VCaP (cell line): Measurements from ENCODE around the gene CD7.

Experiments
- H3K27ac ChIP-seq: fragments of 450-650 bp; 2 replicates; pipeline ENCODE4 v1.5.1; 2017
- TF ChIP-seq, protein P1 (sequence below): fragments of 450-650 bp; conservative IDR thresholded peaks from 2 replicates; pipeline ENCODE4 v1.5.1; 2017; ENCODE audit warnings: mild to moderate bottlenecking, moderate library complexity

CD7 gene

DNA sequence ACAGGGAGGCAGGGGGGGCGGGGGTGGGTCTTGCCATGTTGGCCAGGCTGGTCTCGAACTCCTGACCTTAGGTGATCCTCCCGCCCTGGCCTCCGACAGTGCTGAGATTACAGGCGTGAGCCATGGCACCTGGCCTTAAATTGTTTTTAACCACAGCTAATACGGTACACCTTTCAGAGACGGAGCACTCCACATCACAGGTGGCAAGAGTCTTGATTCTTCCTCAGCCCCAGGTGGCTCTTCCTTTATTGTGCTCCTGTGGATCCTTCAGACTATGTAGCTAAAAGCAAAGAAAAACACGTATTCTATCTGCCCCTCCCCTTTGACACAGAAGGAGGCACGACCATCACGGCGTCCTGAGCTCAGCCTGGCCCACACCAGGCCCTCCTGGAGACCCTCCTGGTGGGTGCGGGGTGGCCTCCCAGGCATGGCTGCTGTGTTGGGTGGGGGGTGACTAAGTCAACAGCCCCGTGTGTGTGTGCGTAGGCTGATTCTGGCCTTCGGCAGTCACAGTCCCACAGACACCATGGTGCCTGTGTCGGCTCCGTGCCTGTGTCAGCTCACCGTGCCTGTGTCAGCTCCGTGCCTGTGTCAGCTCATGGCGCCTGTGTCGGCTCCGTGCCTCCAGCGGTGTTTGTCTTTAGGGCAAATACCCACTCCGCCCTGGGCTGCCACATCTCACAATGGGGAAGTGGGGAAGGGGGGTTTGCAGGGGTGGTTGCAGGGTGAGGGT lies 26.9 kb upstream of the CD7 start:
- H3K27ac ChIP-seq: no peak overlapping the region
- TF ChIP-seq, protein P1, sequence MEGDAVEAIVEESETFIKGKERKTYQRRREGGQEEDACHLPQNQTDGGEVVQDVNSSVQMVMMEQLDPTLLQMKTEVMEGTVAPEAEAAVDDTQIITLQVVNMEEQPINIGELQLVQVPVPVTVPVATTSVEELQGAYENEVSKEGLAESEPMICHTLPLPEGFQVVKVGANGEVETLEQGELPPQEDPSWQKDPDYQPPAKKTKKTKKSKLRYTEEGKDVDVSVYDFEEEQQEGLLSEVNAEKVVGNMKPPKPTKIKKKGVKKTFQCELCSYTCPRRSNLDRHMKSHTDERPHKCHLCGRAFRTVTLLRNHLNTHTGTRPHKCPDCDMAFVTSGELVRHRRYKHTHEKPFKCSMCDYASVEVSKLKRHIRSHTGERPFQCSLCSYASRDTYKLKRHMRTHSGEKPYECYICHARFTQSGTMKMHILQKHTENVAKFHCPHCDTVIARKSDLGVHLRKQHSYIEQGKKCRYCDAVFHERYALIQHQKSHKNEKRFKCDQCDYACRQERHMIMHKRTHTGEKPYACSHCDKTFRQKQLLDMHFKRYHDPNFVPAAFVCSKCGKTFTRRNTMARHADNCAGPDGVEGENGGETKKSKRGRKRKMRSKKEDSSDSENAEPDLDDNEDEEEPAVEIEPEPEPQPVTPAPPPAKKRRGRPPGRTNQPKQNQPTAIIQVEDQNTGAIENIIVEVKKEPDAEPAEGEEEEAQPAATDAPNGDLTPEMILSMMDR: no peak

- TF ChIP-seq, protein P1: no peak
- no peak overlapping the region for H3K27ac ChIP-seq
Observed at GRCh38 chr17:82343560-82343959, 26.2 kb upstream of the CD7 start.

DNA sequence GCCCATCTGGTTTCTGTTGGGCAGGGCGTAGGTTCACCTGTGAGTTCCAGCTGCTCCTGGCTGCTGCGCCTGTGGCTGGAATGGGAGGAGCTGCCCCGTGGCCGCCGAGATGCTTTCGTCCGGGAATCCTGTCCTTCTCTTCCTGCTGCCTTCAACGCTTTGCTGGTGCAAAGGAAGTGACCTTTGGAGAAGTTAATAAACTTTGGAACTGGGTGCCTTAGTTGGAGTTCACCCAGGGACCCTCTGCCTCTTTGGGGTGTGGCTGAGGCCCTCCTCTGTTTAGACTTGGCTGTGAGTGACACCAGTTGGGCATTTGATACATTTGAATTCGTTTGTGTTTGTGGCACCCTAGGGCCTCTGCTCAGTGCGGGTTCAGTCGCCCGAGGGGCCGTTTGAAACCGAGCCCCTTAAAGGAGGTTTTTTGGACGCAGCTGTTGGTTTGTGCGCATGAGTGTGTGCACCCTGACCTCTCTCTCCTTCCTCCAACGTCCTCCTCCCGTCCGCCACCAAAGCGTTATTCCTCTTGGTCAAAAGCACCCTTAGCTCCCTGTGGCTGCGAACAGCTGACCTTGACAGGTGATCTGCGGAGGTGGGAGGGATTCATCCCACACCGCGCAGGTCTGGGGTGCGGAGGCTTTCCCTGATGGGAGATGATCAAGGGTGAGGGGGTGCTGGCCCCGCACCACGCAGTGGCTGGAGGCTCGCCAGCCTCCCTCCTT lies 25.1 kb upstream of the CD7 start:
- no peak overlapping the region for H3K27ac ChIP-seq

DNA sequence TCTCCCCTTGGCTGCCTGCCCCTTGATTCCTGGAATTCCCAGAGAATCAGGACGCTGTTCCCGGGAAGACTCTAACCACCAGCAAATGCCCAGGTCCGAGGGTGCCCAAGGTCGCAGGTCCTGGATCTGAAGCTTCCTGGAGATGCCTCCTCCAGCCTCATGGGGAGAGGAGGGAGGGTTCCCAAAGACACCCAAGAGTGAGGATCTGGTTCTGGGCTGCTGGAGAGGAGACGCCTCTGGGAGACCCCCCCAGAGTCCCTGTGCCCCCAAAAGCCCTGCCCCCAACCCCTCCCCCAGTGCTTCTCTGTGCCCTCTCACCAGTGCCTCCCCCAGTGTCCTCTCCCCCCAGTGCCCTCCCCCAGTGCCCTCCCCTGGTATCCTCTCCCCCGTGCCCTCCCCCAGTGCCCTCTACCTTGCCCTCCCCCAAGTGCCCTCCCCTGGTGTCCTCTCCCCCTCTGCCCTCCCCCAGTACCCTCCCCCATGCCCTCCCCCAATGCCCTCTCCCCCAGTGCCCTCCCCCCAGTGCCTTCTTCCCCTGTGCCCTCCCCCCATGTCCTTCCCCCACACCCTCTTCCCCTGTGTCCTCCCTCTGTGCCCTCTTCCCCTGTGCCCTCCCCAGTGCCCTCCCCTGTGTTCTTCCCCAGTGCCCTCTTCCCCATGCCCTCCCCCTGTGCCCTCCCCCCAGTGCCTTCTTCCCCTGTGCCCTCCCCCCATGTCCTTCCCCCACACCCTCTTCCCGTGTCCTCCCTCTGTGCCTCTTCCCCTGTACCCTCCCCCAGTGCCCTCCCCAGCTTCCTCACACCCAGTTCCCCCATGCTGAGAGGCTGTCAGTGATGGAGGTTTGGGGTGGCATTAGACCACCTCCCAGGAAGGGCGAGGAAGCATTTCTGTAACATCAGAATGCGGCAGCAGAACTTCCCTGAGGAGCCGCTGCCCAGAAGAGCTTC lies 22.5 kb upstream of the CD7 start:
- TF ChIP-seq, protein P1: no peak
- H3K27ac ChIP-seq: no peak overlapping the region

More for the DNA sequence above, 25.1 kb upstream of the CD7 start:
- TF ChIP-seq, protein P1: no peak

GRCh38 chr17:82338858-82339633 lies 21.6 kb upstream of the CD7 start:
- H3K27ac ChIP-seq: no peak overlapping the region
- TF ChIP-seq, protein P1: no peak

DNA sequence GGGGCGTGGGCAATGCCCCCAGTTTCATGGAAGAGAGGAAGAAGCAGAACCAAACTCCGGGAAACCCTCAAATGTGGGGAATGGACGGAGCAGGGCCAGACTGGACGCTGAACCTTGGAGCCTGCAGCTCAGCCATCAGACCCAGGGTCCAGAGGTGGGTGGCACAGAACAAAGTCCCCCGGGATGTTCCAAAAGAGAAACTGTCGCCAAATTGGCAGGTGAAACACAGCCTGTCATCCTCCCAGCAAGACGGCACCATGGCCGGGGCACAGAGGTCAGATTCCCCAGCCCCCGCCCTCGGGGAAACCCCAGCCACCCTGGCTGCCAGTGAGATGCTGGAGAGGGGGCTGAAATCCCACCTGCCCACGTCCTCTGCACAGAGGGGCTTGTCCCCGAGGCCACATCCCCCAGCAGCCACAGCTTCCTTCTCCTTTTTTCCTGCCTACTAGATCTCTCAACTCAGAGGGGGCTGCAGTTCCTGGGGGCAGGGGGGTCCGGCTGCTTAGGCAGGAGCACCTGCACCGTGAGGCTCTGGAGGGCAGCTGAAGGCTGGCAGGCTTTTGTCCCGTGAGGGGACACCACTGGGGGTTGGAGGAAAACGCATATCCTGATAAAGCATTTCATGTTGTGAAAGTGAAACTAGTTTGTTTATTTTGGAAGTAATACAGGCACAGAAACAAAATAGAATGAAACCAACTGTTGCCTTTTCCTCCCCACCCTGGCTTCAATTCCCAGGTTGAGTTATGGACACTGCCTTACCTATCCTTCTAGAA lies 17.4 kb upstream of the CD7 start:
- H3K27ac ChIP-seq: peak overlapping the region; percentile 91
- TF ChIP-seq, protein P1: no peak
